ENCODE results near the gene SLC30A2. TPM values are rescaled to one million over a fixed set of nuclear protein-coding genes. Genes with fewer than 3 reads are reported as not detected.
A peak's percentile ranks its signal among the peaks of the same experiment; 100 is the strongest.

SLC30A2 gene
- polyA plus RNA-seq, 2 of the 4 experiments (the other 2 are of a cell fraction) = not detected

DNA sequence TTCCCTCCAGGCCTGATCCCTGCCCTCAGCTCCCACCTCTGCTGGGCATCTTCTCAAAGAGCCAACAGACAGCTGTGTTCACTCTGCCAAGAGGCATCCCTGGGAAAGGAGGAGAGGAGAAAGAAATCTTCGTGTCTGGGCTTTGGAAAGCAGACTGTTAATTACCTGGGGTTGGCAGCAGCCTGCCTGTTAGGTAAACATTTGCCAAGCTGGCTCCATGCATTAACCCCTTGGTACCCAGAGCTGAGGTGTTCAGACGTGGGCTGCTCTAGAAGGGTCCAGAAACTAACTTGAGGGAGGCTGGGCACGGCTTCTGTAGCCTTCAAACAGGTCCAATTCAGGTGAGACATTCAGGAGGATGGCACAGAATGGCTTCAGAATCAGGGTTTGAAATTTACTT lies 33.1 kb downstream of the SLC30A2 start:
- no peak overlapping the region for H3K4me3 ChIP-seq
- no peaks in the 10 kb centered on the region for H3K9me3 ChIP-seq
- no peak for TF ChIP-seq POLR2A (IDR thresholded peaks at IDR 0.05; ENCODE audit: low read length)
- TF ChIP-seq, protein P1, sequence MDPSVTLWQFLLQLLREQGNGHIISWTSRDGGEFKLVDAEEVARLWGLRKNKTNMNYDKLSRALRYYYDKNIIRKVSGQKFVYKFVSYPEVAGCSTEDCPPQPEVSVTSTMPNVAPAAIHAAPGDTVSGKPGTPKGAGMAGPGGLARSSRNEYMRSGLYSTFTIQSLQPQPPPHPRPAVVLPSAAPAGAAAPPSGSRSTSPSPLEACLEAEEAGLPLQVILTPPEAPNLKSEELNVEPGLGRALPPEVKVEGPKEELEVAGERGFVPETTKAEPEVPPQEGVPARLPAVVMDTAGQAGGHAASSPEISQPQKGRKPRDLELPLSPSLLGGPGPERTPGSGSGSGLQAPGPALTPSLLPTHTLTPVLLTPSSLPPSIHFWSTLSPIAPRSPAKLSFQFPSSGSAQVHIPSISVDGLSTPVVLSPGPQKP (IDR thresholded peaks at IDR 0.05; ENCODE audit: low read depth, low read length) = no peak
- TF ChIP-seq, protein P2, sequence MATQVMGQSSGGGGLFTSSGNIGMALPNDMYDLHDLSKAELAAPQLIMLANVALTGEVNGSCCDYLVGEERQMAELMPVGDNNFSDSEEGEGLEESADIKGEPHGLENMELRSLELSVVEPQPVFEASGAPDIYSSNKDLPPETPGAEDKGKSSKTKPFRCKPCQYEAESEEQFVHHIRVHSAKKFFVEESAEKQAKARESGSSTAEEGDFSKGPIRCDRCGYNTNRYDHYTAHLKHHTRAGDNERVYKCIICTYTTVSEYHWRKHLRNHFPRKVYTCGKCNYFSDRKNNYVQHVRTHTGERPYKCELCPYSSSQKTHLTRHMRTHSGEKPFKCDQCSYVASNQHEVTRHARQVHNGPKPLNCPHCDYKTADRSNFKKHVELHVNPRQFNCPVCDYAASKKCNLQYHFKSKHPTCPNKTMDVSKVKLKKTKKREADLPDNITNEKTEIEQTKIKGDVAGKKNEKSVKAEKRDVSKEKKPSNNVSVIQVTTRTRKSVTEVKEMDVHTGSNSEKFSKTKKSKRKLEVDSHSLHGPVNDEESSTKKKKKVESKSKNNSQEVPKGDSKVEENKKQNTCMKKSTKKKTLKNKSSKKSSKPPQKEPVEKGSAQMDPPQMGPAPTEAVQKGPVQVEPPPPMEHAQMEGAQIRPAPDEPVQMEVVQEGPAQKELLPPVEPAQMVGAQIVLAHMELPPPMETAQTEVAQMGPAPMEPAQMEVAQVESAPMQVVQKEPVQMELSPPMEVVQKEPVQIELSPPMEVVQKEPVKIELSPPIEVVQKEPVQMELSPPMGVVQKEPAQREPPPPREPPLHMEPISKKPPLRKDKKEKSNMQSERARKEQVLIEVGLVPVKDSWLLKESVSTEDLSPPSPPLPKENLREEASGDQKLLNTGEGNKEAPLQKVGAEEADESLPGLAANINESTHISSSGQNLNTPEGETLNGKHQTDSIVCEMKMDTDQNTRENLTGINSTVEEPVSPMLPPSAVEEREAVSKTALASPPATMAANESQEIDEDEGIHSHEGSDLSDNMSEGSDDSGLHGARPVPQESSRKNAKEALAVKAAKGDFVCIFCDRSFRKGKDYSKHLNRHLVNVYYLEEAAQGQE (IDR thresholded peaks at IDR 0.05) = no peak
- TF ChIP-seq, protein P3, sequence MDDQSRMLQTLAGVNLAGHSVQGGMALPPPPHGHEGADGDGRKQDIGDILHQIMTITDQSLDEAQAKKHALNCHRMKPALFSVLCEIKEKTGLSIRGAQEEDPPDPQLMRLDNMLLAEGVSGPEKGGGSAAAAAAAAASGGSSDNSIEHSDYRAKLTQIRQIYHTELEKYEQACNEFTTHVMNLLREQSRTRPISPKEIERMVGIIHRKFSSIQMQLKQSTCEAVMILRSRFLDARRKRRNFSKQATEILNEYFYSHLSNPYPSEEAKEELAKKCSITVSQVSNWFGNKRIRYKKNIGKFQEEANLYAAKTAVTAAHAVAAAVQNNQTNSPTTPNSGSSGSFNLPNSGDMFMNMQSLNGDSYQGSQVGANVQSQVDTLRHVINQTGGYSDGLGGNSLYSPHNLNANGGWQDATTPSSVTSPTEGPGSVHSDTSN (IDR thresholded peaks at IDR 0.05) = no peak
- TF ChIP-seq TP53 (CRISPR knock-in tag; IDR thresholded peaks at IDR 0.05) = no peak
- TF ChIP-seq, protein P4, sequence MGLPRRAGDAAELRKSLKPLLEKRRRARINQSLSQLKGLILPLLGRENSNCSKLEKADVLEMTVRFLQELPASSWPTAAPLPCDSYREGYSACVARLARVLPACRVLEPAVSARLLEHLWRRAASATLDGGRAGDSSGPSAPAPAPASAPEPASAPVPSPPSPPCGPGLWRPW (IDR thresholded peaks at IDR 0.05) = no peak
- no peak for TF ChIP-seq RARB (CRISPR knock-in tag; IDR thresholded peaks at IDR 0.05)
- 28% methylated on average over 3 of the region's 3 CpGs for WGBS (ENCODE audit: missing lambda C conversion rate)
- ChIA-PET CTCF (no interaction called here), POLR2A (no interaction called here)
- H3K4me2 ChIP-seq = no peak overlapping the region
- ATAC-seq = peak in 1 of 2 experiments; percentile 40; a peak in 2 of 6 replicates
- H3K27ac ChIP-seq = no peak overlapping the region
- no peak for DNase-seq (ENCODE audit: low read depth in 1 of 2, low spot score in 1 of 2)
- FAIRE-seq = no peak
- H3K4me1 ChIP-seq = peaks cover 10% of the 10 kb centered on the region; the same call in 2 of the 3 replicates

DNA sequence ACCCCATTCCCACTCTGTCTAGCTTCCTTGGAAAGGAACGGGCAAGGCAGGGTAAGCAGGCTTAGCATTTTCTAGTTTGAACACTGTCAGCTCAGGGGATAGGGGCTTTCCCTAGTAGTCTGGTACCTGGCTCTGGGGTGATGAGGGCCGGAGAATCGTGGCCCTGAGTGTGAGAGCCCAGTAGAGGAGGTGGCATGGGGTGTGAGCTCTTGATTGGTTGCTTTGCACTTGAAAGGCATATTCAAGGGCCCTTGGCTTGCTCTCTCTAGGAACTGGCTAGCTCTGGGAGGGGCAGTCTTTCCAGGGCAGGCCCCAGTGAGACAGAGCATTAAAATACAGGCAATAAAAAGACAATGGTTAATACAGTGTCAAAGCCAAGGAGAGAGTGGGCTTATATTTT lies 35.1 kb downstream of the SLC30A2 start:
- TF ChIP-seq TFCP2L1 (CRISPR knock-in tag; IDR thresholded peaks at IDR 0.05) (no peak), CBX2 (IDR thresholded peaks at IDR 0.05; ENCODE audit: borderline replicate concordance, low read depth) (no peak), KDM5A (IDR thresholded peaks at IDR 0.05) (no peak), EHMT2 (IDR thresholded peaks at IDR 0.05; ENCODE audit: low read depth) (no peak), CHD2 (IDR thresholded peaks at IDR 0.05; ENCODE audit: low read length, partially characterized antibody) (no peak), SMC3 (IDR thresholded peaks at IDR 0.05) (no peak), HOXB5 (CRISPR knock-in tag; IDR thresholded peaks at IDR 0.05) (no peak), RAD21 (conservative IDR thresholded peaks at IDR 0.05 in 1 of 2, IDR thresholded peaks at IDR 0.05 in 1 of 2) (no peak)
- TF ChIP-seq, protein P1 (IDR thresholded peaks at IDR 0.05; ENCODE audit: low read depth, low read length) = no peak
- Histone ChIP-seq H3K27ac (no peak overlapping the region), H3K4me3 (no peak overlapping the region), H3K9me3 (no peaks in the 10 kb centered on the region), H3K4me1 (peaks cover 10% of the 10 kb centered on the region; the same call in 2 of the 3 replicates), H3K4me2 (no peak overlapping the region)
- no peak for DNase-seq (ENCODE audit: low read depth in 1 of 2, low spot score in 1 of 2)
- POLR2A ChIA-PET = no interaction called here
- WGBS (ENCODE audit: missing lambda C conversion rate) = 85% methylated on average over 3 of the region's 3 CpGs
- FAIRE-seq = no peak
- CTCF ChIA-PET = interaction anchor here (0.5 to 2.4 kb wide), 4 partner anchors 11 to 446 kb away, joined by 3 to 8 read pairs (median 4); no protein-coding TSS in a partner anchor
- ATAC-seq = no peak; a peak in 2 of 6 replicates
